GM21528 (cell line): ENCODE results near the gene ATP1A1.

ENCODE experiments used
- ATAC-seq: cut with Tn5 transposase; IDR thresholded peaks from one replicate; pipeline ENCODE4 v1.9.1; 2021; ENCODE audit warnings: mild to moderate bottlenecking, moderate library complexity; ENCODE audit not compliant: unreplicated experiment, low FRiP score

Gene ATP1A1

GRCh38 chr1:116386042-116386441 is 13.0 kb downstream of the ATP1A1 start:
- ATAC-seq, result no peak

GRCh38 chr1:116387551-116387950 is 14.5 kb downstream of the ATP1A1 start:
- ATAC-seq, result no peak

- no peak for ATAC-seq
Observed at GRCh38 chr1:116388122-116388521, 15.1 kb downstream of the ATP1A1 start.

- ATAC-seq, result no peak
Observed at GRCh38 chr1:116389013-116389412, 16.0 kb downstream of the ATP1A1 start.

DNA sequence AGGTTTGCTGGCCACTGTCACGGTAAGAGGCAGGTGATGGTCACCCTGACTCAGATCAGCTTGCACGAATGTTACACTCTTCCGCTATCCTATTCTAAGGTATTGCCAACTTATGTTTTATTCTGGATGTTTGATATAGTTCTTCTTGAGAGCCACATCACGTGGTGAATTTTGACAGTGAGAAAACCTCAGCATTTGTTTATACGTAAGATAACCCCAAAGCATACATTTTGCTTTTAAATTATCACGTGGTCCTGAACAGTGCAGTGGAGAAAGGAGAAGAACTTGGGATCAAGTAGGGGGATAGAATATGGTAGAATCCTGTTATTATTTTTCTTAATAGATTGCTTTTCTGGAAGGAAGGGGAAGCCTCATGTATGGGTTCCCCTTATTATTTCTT is 16.6 kb downstream of the ATP1A1 start:
- no peak for ATAC-seq

- ATAC-seq, result no peak
Observed at GRCh38 chr1:116390195-116390594, 17.2 kb downstream of the ATP1A1 start.

DNA sequence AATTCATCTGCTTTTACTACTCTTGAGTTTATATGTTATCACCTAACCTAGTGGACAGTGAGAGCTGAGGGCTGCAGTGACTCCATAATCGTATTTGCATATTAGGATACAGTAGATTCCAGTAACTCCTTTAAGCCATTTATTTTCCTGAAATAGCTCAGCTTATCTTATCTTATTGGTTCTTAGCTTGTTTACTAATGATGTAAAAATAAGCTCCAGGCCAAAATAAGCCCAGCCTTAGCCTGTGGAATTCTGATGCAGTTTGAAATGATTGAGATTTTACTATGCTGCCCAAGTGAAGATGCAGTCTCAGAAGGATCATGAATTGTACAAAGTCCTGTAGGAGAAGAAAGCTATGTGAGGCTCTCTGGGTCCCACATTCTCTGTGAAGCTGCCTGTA is 18.1 kb downstream of the ATP1A1 start:
- ATAC-seq, result no peak

- no peak for ATAC-seq
Observed at GRCh38 chr1:116392717-116393404, 19.8 kb downstream of the ATP1A1 start.

DNA sequence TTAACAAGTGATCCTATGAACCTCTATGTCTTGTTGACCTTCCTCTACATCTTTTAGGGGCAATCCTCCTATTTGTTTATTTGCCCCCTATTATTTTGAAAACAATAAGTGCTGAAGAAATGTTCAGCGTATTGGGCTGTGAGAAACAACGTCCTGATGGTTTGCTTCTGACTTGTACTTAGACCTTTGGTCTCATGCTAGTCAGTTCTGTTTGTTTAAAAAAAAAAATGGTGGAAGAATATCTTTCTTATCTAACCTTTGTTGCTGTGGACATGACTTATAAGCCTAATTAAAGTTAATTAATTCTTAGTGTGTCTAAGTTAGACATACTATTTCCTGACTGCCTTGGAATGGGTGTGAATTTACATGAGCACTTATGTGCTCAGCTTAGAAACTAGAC is 20.7 kb downstream of the ATP1A1 start:
- ATAC-seq, result no peak

- ATAC-seq, result no peak
Observed at GRCh38 chr1:116394270-116394669, 21.2 kb downstream of the ATP1A1 start.

DNA sequence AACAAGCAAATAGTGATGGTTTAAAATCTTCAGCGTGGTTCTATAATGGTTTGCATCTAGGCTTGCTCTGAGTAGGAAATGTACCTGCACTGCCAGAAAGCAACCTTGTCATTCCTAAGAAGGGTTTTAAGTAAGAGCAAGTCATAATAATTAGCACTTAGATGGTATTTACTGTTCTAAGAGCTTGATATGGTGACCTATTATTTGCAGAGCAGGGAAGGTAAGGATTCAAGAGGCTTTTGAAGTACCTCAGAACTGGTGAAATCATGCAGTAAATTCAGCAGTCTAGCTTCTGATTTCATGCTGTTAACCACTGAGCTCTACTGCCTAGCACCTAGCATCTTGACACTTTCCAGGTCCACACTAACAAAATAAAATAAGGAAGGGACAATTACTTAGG is 23.7 kb downstream of the ATP1A1 start:
- ATAC-seq, result no peak

DNA sequence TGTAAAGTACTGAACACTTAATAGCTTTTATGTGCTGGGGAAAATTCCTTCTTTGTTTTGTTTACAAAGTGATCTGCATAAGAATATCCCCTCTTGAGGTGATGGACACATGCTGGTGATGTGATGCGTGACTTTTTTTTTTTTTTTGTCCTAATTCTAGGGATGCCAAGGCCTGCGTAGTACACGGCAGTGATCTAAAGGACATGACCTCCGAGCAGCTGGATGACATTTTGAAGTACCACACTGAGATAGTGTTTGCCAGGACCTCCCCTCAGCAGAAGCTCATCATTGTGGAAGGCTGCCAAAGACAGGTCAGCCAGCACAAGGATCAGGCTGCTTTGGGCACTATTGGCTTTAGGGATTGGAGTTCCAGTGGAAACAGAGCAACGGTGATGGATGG is 24.7 kb downstream of the ATP1A1 start:
- no peak for ATAC-seq

- ATAC-seq, result no peak
Observed at GRCh38 chr1:116400780-116401179, 27.7 kb downstream of the ATP1A1 start.

DNA sequence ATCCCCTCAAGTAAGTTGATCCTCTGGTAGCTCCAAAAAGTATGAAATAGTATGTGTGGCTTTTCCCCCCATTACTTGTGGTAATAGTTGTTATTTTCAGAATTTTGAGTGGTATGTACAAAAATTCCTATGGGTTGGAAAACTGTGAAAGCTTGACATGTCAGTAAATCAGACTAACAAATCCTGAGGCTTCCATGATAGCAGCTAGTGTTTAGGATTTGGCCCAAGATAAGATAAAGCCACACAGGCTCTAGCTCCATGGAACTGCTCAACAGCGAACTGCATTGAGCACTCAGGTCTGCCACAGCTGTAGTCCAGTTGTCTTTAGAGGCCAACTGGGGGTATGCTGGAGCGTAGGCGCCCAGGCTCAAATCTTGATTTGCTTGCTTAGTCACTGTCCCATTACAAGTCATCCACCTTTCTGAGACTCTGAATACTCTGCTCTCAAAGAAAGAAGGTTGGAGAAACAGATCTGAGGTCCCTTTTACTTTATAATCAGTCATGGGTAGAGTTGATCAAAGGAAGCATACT is 28.7 kb downstream of the ATP1A1 start:
- ATAC-seq, result no peak

GRCh38 chr1:116402333-116402732 is 29.3 kb downstream of the ATP1A1 start:
- ATAC-seq, result no peak

DNA sequence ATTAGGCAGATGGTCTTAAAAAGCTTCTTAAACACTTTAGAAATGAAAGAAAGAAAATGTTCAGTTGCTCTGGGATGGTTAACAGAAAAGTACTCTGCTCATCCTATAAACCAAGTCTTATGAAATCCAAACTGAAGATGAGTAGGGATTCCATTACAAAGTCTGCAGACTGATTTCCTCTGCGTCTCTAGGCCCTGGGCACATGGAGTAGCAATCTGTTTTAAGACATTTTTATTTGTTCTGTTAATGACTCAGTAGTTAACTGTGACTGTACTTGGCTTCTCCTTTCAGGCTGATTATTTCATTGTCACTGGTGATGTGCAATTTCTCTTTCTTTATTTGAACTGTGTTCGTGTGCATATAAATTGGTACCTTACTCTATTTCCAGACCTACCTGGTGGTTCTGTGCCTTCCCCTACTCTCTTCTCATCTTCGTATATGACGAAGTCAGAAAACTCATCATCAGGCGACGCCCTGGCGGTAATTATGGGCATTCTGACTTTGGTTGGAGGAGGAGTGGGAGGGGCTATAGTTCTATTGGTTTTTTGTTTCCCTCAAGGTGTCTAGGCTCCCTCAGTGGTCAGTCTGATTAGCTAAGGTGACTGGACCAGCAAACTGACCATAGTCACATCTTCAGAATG is 30.6 kb downstream of the ATP1A1 start:
- ATAC-seq, result no peak

DNA sequence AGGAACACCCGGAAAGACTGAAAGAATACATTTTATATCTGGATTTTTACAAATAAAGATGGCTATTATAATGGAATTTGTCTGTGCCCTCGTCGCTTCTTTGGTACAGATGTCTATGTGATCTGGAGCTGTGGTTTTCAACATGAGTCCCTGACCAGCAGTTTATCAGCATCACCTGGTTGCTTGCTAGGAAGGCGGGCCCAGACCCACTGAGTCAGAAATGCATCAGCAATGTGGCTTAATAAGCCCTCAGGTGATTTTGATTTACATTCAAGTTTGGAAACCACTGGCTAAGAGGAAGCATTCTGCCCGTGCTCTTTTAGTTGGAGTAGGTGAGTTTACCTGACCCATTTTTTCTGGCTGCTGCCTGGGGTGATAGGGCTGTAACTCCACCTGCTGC is 31.7 kb downstream of the ATP1A1 start:
- no peak for ATAC-seq

DNA sequence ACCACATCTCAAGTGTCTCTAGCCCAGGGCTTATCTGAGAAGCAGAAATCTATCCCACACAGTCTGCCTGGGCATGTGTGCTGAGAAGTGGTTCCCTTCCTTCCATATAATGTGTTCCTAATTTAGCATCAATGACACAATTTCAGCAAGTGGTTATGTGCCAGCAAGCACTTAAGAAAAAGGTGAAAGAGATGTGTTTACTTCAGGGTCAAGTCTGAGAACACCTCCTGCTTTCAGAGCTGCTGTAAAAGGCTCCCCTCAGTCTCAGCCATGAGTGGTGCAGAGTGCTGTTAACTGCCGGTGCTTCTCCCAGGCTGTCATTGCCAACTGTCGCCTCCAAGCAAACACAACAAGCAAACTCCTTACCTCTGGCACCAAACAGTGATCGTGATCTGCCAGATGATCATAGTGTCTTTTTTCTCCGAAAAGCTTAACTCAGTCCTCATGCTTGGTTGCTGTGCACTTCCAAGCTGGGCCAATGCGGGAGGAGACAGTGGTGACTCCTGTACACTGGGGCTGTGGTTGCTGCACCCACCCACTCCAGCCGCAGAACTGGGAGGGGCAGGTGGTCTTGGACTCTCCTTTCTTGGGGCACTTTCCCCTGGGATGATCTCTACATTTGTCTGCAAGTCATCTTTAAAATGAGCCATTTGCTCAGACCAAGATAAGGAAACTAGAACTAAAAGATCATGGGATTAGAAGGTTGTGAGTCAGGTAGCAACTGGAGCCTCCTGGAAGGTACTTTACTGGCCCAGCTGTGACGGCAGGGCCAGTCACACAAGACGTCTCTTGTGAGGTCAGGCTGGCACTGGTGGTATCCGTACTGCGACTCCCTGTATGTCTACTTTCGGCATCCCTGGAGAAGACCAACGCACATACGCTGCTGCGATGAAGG is 32.4 kb downstream of the ATP1A1 start:
- ATAC-seq, result no peak

- no peak for ATAC-seq
Observed at GRCh38 chr1:116407033-116407432, 34.0 kb downstream of the ATP1A1 start.

DNA sequence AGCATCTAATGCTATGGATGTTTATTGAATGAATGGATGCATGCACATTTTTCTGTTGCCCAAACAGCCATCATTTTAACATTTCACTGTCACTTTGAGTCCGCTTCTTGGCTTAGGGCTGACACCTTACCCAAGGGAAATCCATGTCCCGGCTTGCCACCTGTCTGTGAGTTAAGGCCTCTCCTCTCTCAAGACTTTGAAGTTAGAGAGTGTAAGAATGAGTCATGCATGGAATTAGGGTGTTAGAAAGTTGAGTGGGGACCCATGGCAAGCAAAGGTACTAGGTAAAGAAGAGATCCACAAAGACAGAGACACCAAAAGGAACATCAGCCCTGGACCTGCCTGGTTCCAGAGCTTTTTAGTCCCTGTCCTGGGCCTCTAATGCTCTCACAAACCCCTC is 35.1 kb downstream of the ATP1A1 start:
- no peak for ATAC-seq
